Panc1 (cell line): ENCODE data around the gene RABGAP1L. TPM values are rescaled to one million over a fixed set of nuclear protein-coding genes. Genes with fewer than 3 reads are reported as not detected.

Experiments used
- ATAC-seq: fragments of 200-7000 bp; cut with Tn5 transposase; 2 replicates; pipeline ENCODE4 v1.9.1; 2020; ENCODE audit warnings: mild to moderate bottlenecking, moderate library complexity
- BruUV-seq: library from RNA; stranded (reverse); fragments of 400-500 nt; replicated peaks from 2 replicates; lab custom pipeline; 2021; lab: Mats Ljungman, UMichigan
- CTCF ChIA-PET: fragments of 300-600 bp; sonication (Branson Sonifier 250); formaldehyde crosslinking; loops from one replicate; lab custom pipeline; 2022; ENCODE audit warnings: antibody characterized with exemption; lab: Charles Lee
- POLR2A ChIA-PET: fragments of 300-600 bp; sonication (Branson Sonifier 250); formaldehyde crosslinking; loops from one replicate; lab custom pipeline; 2022; ENCODE audit warnings: antibody characterized with exemption; lab: Charles Lee
- DNase-seq: peaks from one replicate; pipeline ENCODE4 v3.0.0-alpha.2; 2010; ENCODE audit warnings: low read depth, low spot score
- H3K27ac ChIP-seq: 2 replicates; pipeline ENCODE4 v1.5.1; 2011; ENCODE audit warnings: mild to moderate bottlenecking, low read length, inconsistent platforms
- H3K27me3 ChIP-seq: fragments of 200-500 bp; sonication (Bioruptor generic); 2 replicates; pipeline ENCODE4 v1.6.0; 2014; ENCODE audit warnings: low read length, inconsistent platforms; ENCODE audit not compliant: control insufficient read depth, insufficient read depth
- H3K36me3 ChIP-seq: fragments of 200-500 bp; sonication (Bioruptor generic); 2 replicates; pipeline ENCODE4 v1.5.1; 2014; ENCODE audit warnings: inconsistent platforms, mild to moderate bottlenecking, low read length, moderate library complexity; ENCODE audit not compliant: control insufficient read depth, insufficient read depth
- H3K4me1 ChIP-seq: 2 replicates; pipeline ENCODE4 v1.5.1; 2011; ENCODE audit warnings: inconsistent platforms, mild to moderate bottlenecking, low read length, moderate library complexity; ENCODE audit not compliant: control insufficient read depth, insufficient read depth
- H3K4me3 ChIP-seq, 2 experiments: 2 replicates each; pipeline ENCODE4 v1.5.1; 2011 to 2012; ENCODE audit warnings: low read depth in 2 of 2, low read length in 2 of 2, mild to moderate bottlenecking in 2 of 2, inconsistent platforms in 1 of 2, moderate library complexity in 1 of 2
- H3K9me3 ChIP-seq: fragments of 200-500 bp; sonication (Bioruptor generic); 2 replicates; pipeline ENCODE4 v1.5.1; 2014; ENCODE audit warnings: low read depth, mild to moderate bottlenecking, inconsistent platforms, low read length, moderate library complexity; ENCODE audit not compliant: control insufficient read depth, insufficient read depth
- CTCF ChIP-seq: fragments of 450-650 bp; IDR thresholded peaks from 2 replicates; pipeline ENCODE4 v1.5.1; 2017; ENCODE audit warnings: mild to moderate bottlenecking
- POLR2AphosphoS5 ChIP-seq: IDR thresholded peaks from 2 replicates; pipeline ENCODE4 v1.6.1; 2012; ENCODE audit warnings: mild to moderate bottlenecking, low read depth, low read length, moderate library complexity
- REST ChIP-seq, 2 experiments: IDR thresholded peaks; 2 replicates each; pipeline ENCODE4 v1.6.1; 2011 to 2012; ENCODE audit warnings: low read depth in 2 of 2, control low read depth in 1 of 2, low read length in 1 of 2, mild to moderate bottlenecking in 1 of 2, moderate library complexity in 1 of 2; ENCODE audit not compliant: insufficient read depth in 1 of 2
- SIN3A ChIP-seq: IDR thresholded peaks from 2 replicates; pipeline ENCODE4 v1.6.1; 2012; ENCODE audit warnings: low read depth, mild to moderate bottlenecking, low read length, moderate library complexity, borderline replicate concordance; ENCODE audit not compliant: insufficient read depth
- TCF7L2 ChIP-seq: IDR thresholded peaks from 2 replicates; pipeline ENCODE4 v1.6.1; 2011; ENCODE audit warnings: mild to moderate bottlenecking, low read depth, low read length, inconsistent platforms
- in situ Hi-C: cut with HindIII; loops from 2 replicates; pipeline ENCODE4 v1.10.0; 2016; ENCODE audit warnings: low sequenced_read_pairs, low pct_unique_long_range_greater_than_20kb
- intact Hi-C: fragments of 100-400 bp; cut with micrococcal nuclease; formaldehyde crosslinking; loops from one replicate; pipeline ENCODE4 v1.10.0; 2022; ENCODE audit not compliant: unreplicated experiment
- total RNA-seq: library from RNA; stranded (reverse); gene quantifications from one replicate; pipeline ENCODE4 v1.2.1, GENCODE V29; 2021; ENCODE audit not compliant: unreplicated experiment

The RABGAP1L gene
- total RNA-seq, 1 experiment from 2014 or later, result 37.0 TPM

- H3K27ac ChIP-seq, result no peak overlapping the region; the same call in 1 of the 2 replicates
- H3K27me3 ChIP-seq, result no peaks in the 10 kb centered on the region
- peaks cover under 1% of the 10 kb centered on the region; the same call in 1 of the 2 replicates for H3K4me1 ChIP-seq
- intact Hi-C loops, result no loop called here
- in situ Hi-C loops, result no loop called here
- DNase-seq, result no peak
- no peak for TF ChIP-seq CTCF
- no peak for TF ChIP-seq POLR2AphosphoS5
- no peak for TF ChIP-seq TCF7L2
- TF ChIP-seq SIN3A, result no peak
- no peak for TF ChIP-seq REST (IDR thresholded peaks at IDR 0.05; ENCODE audit: insufficient read depth in 1 of 2, low read depth in 2 of 2, low read length in 1 of 2)
- no peak for ATAC-seq
- no peak overlapping the region for H3K4me3 ChIP-seq
- no peaks in the 10 kb centered on the region for H3K36me3 ChIP-seq
- ChIA-PET POLR2A (no interaction called here), CTCF (no interaction called here)
- peaks cover 5% of the 10 kb centered on the region for H3K9me3 ChIP-seq
- BruUV-seq, result no TSS peak
Measured at GRCh38 chr1:174198202-174198601, 38.9 kb downstream of the RABGAP1L start.

GRCh38 chr1:174200746-174201145 is 41.4 kb downstream of the RABGAP1L start:
- in situ Hi-C loops, result no loop called here
- CTCF ChIA-PET, result no interaction called here

More at GRCh38 chr1:174200746-174201145, 41.4 kb downstream of the RABGAP1L start:
- Histone ChIP-seq H3K27me3 (no peaks in the 10 kb centered on the region), H3K4me3 (no peak overlapping the region), H3K9me3 (peaks cover 5% of the 10 kb centered on the region), H3K27ac (no peak overlapping the region), H3K36me3 (no peaks in the 10 kb centered on the region), H3K4me1 (no peaks in the 10 kb centered on the region)
- POLR2A ChIA-PET, result interaction anchor here (0.6 kb wide), 1 partner anchor 244 kb away, joined by 9 read pairs; no protein-coding TSS in a partner anchor
- BruUV-seq, result no TSS peak
- ATAC-seq, result no peak
- intact Hi-C loops, result no loop called here
- DNase-seq, result no peak
- TF ChIP-seq POLR2AphosphoS5 (no peak), SIN3A (no peak), REST (IDR thresholded peaks at IDR 0.05; ENCODE audit: insufficient read depth in 1 of 2, low read depth in 2 of 2, low read length in 1 of 2) (no peak), TCF7L2 (no peak), CTCF (no peak)
